ENCODE measurements around the gene DNAJA2.

DNAJA2 gene

DNA sequence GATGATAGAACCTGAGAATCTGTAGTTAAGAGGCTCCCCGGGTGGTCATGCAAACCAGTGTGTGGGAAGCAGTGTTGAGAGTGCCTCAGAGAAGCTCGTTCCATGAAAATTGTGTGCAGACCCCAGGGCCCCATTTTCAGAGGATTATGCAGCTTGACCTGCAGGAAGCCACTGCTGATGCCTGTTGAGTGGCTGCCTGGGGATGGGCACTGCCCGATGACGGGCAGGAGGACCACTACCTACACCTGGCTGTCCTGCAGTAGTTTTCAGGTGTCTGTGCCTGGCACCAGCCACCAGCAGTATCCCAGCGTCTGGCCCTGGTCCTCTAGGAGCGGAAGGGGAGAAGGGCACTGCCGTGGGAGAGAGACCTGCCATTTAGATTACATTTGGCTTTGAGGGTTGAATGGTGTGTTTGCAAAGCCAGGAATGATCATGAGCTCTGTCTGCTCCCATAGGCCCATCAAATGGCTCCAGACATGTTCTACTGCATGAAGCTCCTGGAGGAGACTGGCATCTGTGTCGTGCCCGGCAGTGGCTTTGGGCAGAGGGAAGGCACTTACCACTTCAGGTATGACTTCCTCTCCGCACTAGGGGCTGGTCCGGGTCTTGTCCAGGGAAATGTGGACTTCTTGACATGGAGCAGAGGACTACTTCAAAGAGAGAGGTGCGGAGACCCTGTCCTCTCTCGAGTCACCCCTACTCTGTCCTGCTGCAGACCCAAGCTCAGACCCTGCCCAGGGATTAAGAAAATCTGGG is 46.8 kb downstream of the DNAJA2 start:
- no peak for DNase-seq (ENCODE audit: low spot score)

DNA sequence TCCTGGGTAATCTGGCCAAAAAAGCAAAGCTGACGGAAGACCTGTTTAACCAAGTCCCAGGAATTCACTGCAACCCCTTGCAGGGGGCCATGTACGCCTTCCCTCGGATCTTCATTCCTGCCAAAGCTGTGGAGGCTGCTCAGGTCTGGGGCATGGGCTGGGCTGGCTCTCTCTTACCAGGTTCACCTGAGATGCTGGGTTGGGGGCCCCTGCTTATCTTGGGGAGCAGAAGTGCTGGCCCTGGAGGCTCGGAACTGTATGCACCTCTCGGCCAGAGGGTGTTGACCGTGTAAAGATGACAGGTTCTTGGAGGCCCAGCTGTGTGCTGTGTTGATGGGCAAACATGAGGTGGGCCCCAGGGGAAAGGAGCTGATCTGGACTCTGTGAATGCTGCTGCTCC is 49.1 kb downstream of the DNAJA2 start:
- no peak for DNase-seq (ENCODE audit: low spot score)

DNA sequence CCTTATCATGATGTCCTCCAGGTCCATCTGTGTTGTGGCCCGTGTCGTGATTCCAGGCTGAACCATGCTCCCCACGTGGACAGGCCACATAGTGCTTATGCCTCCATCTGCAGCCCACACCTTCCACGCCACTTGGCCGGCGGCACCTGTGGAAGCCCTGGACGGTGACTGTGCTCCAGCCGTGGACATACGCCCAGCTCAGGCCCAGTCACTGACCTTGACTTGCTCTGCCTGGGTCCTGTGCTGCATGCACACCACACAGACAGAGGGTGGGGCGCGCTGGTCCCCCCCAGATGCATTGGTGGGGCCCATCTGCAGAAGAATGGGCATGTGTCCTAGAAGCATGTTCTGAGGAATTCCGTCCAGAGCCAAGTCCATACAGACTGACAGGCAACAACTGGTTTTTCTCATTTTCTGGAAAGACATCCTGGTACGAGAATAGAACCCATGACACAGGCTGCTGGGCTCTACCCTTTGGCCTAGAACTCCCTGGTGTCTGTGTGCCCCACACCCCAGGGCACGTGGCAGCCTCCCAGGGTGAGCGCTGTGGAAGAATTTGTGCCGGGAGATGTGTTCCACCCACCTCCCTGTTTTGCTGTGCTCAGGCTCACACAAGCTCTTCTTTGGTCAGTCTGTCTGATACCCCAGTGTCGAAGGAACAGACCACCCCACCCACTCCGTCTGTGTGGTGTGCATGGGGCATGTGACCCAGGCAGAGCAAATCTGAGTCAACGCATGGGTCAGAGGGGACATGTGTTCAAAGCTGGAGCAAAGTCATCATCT is 49.8 kb downstream of the DNAJA2 start:
- DNase-seq (ENCODE audit: low spot score): no peak

DNA sequence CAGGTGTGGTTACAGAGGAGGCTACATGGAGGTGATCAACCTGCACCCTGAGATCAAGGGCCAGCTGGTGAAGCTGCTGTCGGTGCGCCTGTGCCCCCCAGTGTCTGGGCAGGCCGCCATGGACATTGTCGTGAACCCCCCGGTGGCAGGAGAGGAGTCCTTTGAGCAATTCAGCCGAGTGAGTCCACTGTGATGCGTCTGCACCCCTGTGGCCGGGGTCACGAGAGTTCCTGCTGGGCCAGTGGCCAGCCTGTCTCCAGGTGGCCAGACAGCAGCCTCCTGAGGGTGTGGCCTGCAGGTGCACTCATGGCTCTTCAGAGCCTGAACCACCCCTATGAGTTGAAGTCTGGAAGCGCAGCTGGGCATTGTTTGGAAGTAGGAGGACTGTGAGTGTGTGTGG is 51.2 kb downstream of the DNAJA2 start:
- DNase-seq (ENCODE audit: low spot score): no peak

DNA sequence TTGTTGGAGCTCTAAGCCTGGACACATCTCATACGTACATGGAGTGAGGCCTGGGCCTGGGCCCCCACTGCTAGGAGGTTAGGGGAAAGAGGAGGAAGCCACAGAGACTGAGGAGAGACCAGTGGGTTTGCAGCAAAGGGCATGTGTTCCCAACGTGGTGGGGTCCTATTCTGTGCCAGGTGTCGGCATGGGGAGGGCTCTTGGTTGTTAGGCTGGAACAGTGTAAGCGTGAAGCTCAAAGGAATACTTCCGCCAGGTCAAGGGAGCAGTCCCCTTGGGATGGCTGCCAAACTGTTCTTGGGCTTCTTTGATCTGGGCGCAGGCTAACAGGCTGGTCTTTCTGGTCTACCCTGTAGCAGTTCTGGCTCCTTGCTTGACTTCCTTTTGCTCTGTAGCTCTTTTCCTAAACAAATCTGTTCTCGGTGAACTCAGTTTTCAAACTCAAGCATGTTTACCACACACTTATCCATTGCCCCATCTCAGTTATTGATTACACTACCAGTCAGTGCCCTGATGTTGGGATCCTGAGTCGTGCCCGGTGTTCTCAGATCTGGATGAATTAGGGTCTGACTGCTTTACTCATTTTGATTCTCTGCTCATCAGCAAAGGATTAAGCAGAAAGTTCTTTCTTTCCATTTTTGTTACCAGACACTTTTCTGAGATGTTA is 52.9 kb downstream of the DNAJA2 start:
- DNase-seq (ENCODE audit: low spot score): no peak

DNA sequence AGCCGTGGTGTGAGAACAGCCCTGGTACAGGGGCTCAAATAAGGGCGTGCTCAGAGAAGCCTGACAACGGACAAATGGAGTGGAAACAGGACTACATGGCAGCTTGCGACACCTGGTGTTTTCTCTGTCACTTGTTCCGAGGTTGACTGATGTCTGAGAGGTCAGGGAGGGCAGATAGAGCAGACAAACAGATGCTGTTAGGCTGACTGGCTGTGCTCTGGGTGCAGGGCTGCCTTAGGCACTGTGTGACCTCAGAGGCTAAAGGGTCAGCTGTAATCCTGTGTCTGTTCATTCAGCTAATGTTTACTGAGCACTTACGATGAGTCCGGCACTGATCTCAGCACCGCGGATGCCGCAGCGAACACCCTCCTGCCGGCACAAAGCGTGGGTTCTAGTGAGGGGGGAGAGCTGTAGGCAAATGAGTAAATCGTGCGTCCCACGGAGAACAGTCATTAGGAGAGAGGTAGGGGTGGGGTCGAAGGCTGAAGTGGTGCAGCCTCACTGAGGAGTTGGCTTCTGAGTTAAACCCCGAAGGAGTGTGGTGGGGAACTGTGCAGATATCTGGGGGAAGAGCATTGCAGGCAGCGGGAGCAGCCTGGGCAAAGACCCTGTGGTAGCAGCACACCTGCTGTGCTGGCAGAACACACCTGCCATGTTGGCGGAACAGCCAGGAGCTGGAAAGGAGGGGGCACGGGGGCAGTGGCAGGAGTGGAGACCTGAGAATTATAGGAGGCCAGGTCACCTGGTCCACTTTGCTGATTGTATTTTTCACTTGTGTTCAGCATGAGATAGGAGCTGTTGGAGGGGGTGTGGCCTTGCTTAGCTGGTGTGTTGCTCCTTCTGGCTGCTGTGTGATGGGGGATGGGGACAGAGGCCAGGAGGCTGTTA is 54.3 kb downstream of the DNAJA2 start:
- DNase-seq (ENCODE audit: low spot score): no peak

DNA sequence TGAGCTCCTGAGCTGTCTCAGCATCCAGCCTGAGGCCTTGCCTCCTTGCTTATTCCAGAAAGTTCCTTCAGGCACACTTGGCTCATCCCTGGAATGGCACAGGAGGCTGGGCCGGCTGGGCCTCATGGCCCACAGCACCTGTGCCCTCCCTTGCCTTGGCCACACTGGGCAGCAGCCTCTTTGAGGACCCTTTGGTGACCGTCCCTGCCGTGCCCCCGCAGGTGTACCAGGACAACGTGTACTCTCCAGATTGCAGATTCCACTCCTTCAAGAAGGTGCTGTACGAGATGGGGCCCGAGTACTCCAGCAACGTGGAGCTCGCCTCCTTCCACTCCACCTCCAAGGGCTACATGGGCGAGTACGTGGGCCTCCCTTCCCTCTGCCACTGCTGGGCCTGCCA is 55.1 kb downstream of the DNAJA2 start:
- DNase-seq (ENCODE audit: low spot score): no peak

DNA sequence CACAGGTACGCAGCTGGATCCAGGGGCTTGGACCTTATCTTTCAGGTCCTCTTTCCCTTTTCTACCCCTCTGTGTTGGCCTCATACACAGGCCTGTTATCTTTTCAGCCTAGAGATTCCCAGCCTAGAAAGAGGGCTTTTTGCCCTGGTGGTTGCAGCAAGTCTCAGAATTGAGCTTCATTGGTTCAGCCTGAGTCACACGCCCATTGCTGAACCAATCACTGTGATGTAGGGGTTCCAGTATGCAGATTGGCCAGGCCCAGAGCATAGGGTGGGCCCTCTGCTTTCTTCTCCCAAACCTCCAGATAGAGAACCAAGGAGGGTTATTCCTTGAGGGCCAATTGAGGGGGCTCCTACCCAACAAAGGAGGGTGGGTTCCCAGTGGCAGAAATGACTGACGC is 56.5 kb downstream of the DNAJA2 start:
- DNase-seq (ENCODE audit: low spot score): no peak

DNA sequence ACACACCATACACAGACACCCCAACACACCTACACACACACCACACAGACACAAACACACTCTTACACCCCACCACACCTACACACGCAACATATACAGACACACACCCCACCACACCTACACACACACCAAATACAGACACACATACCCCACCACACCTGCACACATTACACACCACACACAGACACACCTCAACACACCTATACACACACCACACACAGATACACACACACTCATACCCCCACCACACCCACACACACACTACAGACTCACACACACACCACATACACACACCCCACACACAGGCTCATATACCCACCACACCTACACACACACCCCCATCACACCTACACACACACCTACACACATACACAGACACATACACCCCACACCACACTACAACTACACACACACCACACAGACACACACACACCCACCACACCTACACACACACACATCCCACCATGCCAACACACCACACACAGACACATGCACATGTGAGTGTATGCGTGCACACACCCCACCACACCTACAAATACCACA is 57.9 kb downstream of the DNAJA2 start:
- no peak for DNase-seq (ENCODE audit: low spot score)

DNA sequence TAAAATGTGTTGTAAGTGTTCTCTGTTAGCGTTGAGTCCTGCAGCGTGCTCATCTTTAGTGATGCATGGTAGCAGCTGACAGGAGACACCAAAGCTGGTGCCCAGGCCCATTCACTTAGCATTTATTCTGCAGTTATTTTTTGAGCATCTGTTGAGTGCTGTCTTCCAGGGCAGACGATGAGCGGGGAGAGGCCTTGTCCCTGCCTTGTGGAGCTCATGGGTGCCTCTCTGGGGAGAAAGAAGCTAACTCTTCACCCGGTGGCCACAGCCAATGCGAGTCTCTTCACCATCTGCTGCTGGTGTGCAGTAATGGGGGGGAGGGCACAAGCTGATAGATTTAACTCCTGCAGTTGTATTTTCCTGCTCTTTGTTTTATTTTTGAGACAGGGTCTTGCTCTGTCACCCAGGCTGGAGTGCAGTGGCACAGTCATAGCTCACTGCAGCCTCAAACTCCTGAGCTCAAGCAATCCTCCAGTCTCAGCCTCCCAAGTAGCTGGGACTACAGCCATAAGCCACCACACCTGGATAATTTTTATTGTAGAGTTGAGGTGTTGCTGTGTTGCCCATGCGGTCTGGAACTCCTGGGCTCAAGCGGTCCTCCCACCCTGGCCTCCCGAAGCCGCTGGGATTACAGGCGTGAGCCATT is 58.8 kb downstream of the DNAJA2 start:
- DNase-seq (ENCODE audit: low spot score): no peak

DNA sequence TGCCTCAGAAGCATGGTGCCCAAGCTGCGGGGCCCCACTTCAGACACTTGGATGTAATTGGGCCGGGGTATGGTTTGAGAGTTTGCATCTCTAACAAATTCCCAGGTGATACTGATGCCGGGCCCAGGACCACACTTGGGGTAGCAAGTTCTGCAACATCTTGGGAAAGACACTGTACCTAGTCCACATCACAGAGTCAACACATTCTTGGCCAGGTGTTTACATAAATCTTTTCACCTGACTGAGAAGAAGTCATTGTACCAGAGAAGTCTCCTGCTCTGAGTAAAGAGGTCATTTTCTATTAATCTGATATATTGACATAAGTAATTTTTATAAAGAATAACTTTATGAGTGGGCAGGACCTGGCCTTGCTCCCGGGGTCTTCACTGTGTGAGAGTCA is 61.8 kb downstream of the DNAJA2 start:
- DNase-seq (ENCODE audit: low spot score): no peak

DNA sequence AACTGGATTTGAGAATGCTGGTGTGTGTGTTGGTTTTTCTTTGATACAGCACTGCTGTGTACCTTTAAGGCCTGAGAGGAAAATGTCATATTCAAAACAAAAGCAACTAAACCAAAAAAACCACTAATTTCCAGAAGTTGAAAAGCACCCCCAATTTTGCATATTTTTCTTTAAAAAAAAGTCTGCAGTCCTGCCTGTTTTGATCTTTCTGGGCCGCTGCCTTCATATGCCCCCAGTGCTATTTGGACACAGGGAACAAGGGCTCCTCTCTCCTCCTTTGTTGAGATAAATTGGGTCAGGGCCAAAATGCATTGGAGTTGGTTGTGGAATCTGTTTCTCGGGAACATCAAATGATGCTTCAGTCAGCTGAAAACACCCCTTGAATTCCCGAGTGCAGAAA is 62.4 kb downstream of the DNAJA2 start:
- no peak for DNase-seq (ENCODE audit: low spot score)

DNA sequence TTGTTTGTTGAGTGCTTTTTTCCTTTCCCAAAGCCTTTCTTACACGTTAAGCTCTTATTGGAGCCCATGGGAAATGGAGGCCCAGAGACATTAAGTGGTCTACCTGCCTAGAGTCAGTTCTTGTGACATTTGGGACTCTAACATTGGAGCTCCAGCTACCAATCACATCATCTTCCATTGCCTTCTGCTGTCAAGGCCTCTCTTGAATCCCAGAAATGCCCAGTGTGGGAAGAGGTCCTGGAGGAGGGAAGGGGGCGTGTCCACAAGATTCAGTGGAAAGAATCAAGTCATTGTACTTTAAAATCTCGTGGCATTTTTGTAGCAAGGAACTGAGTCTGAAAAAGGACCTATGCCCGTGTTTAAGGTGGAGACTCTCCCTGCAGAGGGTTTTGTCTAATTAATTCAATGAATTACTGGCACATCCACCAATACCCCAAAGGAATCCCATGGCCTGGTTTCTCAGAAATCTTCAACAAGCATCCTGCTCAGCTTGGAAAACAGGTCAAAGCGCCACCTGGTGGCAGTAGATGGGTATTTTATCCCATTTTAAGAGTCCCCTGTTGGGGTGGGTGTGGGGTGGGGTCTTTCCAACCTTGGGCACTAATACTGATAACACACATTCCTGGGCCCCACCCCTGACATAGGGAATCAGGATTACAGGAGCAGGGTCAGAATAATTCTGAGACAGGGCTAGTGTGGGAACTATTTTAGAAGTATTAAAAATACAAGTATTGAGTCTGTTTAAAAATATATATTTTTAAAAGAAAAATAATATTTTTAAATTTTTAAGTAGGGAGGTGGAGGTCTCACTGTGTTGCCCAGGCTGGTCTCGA is 64.7 kb downstream of the DNAJA2 start:
- peak; percentile 62 for DNase-seq (ENCODE audit: low spot score)

DNA sequence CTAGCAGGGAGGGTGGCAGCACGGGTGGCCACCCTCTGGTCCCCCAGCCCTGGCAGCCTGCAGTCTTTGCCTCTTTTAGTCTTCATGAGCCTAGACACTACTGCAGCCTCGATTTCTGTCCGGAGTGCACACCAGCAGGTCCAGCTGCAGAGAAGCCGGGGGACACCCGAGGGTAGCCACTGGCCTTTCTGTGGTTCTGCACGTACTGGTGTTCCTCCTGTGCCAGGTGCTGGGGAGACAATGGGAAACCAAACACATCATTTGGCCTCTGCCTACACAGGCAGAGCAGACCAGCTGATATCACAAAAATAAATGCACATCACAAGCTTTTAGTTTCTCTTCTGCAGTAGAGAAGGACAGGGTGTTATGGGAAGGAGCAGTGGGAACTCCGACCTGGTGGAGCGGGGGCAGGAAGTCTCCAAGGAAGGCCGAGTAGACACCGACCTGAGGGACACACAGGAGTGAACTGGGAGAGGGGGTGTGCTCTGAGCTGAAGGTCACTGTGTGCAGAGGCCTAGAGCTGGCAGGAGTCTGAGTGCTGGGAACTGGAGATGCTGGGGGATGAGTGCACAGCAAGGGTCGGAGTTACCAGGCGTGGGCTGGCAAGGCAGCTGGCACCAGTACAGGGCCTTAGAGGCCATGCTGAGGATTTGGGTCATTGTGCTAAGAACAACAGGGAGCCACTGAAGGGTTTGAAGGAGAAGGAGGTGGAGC is 66.3 kb downstream of the DNAJA2 start:
- no peak for DNase-seq (ENCODE audit: low spot score)

DNA sequence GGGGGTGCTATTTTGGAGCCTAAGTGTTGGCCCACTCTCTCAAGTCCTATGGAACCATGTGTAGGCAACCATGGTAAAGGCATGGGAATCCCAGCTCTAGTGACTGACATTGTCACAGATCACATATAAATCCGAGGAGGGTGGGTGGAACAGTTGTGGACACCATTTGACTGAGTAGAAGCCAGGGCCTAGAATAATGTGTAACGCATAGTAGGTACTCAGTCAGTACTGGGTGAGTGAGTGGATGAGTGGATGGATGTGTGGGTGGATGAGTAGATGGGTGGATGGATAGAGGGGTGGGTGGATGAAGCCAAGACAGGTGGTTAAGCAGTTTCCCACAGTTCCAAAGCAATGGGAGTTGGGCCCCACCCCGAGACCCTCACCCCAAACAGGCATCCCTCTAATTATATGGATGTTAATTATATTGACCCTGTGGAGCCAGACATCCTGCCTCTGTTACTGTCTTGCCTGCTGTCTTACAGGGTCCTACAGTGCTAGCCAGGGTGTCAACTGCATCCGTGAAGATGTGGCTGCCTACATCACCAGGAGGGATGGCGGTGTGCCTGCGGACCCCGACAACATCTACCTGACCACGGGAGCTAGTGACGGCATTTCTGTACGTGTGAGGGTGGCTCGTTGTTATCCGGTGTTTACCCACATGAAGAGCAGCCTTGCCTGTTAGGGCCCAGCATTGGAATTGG is 67.0 kb downstream of the DNAJA2 start:
- DNase-seq (ENCODE audit: low spot score): no peak

All from CD4-positive, alpha-beta T cell treated with Interleukin-2 at 100 ng/mL for 4 hours (primary cell).